GM12873 (cell line): ENCODE measurements around the gene GALT.

Source experiments
- CTCF ChIP-seq: IDR thresholded peaks from 2 replicates; pipeline ENCODE4 v1.5.1; 2012; ENCODE audit warnings: low read depth, mild to moderate bottlenecking, moderate library complexity, low read length, control low read depth; ENCODE audit not compliant: insufficient read depth; ENCODE audit errors: missing control alignments

GALT gene

GRCh38 chr9:34607331-34607730 lies 39.1 kb upstream of the GALT start:
- no peak for TF ChIP-seq CTCF

GRCh38 chr9:34610434-34611206 lies 35.9 kb upstream of the GALT start:
- TF ChIP-seq CTCF: no peak

- no peak for TF ChIP-seq CTCF
Measured at GRCh38 chr9:34611251-34611810, 35.1 kb upstream of the GALT start.

GRCh38 chr9:34611811-34612787 lies 34.4 kb upstream of the GALT start, which contains the start of gene RPP25L:
RPP25L (minus strand) TSS chr9:34612097; CDS start chr9:34611296, 801 bp downstream.
- TF ChIP-seq CTCF: no peak

- TF ChIP-seq CTCF: peak; percentile 95
Measured at GRCh38 chr9:34612788-34613390, 33.6 kb upstream of the GALT start.

- TF ChIP-seq CTCF: no peak
Measured at GRCh38 chr9:34615132-34615531, 31.3 kb upstream of the GALT start.
